Epithelial cell of esophagus (primary cell): ENCODE results near the gene RPRD2.

Experiments
- DNase-seq: peaks from one replicate; pipeline ENCODE4 v3.0.0; 2010; ENCODE audit warnings: low read depth
- H3K4me3 ChIP-seq: 2 replicates; pipeline ENCODE4 v1.5.1; 2011; ENCODE audit warnings: mild to moderate bottlenecking, low read length, control low read depth
- CTCF ChIP-seq: IDR thresholded peaks from 2 replicates; pipeline ENCODE4 v1.5.1; 2011; ENCODE audit warnings: low read depth, mild to moderate bottlenecking, low read length, control low read depth, inconsistent platforms; ENCODE audit not compliant: insufficient read depth; ENCODE audit errors: missing control alignments

The RPRD2 gene

GRCh38 chr1:150372580-150372979 is 8.6 kb downstream of the RPRD2 start:
- DNase-seq = no peak
- H3K4me3 ChIP-seq = no peak overlapping the region
- TF ChIP-seq CTCF = no peak

- no peak for DNase-seq
- no peak for TF ChIP-seq CTCF
- no peak overlapping the region for H3K4me3 ChIP-seq
Measured at GRCh38 chr1:150376110-150376509, 12.2 kb downstream of the RPRD2 start.

GRCh38 chr1:150383631-150384324 is 19.8 kb downstream of the RPRD2 start:
- no peak overlapping the region for H3K4me3 ChIP-seq
- no peak for DNase-seq
- no peak for TF ChIP-seq CTCF

- DNase-seq = no peak
- no peak overlapping the region for H3K4me3 ChIP-seq
- TF ChIP-seq CTCF = no peak
Measured at GRCh38 chr1:150385537-150386445, 21.8 kb downstream of the RPRD2 start.

GRCh38 chr1:150386592-150386991 is 22.6 kb downstream of the RPRD2 start:
- H3K4me3 ChIP-seq = no peak overlapping the region
- TF ChIP-seq CTCF = no peak
- no peak for DNase-seq

GRCh38 chr1:150387200-150387599 is 23.3 kb downstream of the RPRD2 start:
- TF ChIP-seq CTCF = no peak
- no peak overlapping the region for H3K4me3 ChIP-seq
- peak; percentile 9 for DNase-seq
